ENCODE data around the gene SLC27A5.

GRCh38 chr19:58546019-58546530, 34.3 kb upstream of the SLC27A5 start:
- TF ChIP-seq CTCF (IDR thresholded peaks at IDR 0.05) (no peak), POLR2A (IDR thresholded peaks at IDR 0.05) (no peak), EP300 (IDR thresholded peaks at IDR 0.05) (no peak), POLR2AphosphoS5 (IDR thresholded peaks at IDR 0.05) (no peak)
